ENCODE measurements around the gene ACYP1. TPM values are rescaled to one million over a fixed set of nuclear protein-coding genes. Genes with fewer than 3 reads are reported as not detected.
A peak's percentile ranks its signal among the peaks of the same experiment; 100 is the strongest.

The ACYP1 gene
- total and polyA plus RNA-seq, 9 of the 15 experiments (the other 6 are each of a cell fraction or from before 2014, with no cell fraction given), result 19.9 to 113 (median 52.3) TPM

DNA sequence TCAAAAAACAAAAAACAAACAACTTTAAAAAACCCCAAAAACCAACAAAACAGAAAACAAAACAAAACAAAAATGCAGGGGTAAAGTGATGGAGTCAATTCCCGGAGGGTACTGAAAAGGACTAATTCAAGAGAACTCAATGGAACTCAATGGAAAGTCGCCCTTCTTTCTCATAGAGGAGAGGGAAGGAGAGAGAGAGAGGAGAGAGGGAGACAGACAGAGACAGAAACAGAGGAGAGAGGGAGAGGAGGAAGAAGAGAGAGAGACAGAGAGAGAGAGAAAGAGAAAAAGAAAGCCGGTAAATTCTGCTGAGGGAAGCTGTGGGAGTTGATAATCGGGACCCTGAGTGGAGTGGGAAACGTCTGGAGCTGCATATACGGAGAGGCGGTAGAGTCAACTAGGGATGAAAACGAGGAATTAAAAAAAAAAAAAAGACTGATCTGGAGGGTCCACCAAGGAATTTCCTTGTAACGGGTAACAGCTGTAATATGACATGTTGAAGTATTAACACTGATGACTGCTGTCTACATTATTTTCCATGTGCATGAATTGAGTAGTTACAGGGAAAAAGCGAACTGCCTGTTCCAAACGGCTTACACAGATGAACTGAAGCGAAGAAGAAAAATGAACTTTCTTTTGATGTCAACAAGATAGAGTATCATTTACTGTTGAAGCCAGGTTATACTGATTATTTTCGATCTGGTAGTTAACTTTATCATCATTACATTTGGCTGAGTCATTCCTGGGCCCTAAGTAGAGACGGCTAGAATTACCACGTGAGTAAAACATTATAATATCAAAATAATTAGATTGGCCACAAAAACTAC, 4.7 kb upstream of the ACYP1 start (continued):
- no peak for TF ChIP-seq SP1 (CRISPR knock-in tag; IDR thresholded peaks at IDR 0.05)
- TF ChIP-seq TAF1 (IDR thresholded peaks at IDR 0.05; ENCODE audit: control insufficient read depth, extremely low read depth, insufficient read depth, low read length, severe bottlenecking), result no peak
- no peak for TF ChIP-seq ZNF75A (CRISPR knock-in tag; IDR thresholded peaks at IDR 0.05)
- no peak for TF ChIP-seq EWSR1 (IDR thresholded peaks at IDR 0.05; ENCODE audit: borderline replicate concordance, low read depth, partially characterized antibody)
- no peak for TF ChIP-seq ZNF668 (CRISPR knock-in tag; IDR thresholded peaks at IDR 0.05)
- TF ChIP-seq, protein P1, sequence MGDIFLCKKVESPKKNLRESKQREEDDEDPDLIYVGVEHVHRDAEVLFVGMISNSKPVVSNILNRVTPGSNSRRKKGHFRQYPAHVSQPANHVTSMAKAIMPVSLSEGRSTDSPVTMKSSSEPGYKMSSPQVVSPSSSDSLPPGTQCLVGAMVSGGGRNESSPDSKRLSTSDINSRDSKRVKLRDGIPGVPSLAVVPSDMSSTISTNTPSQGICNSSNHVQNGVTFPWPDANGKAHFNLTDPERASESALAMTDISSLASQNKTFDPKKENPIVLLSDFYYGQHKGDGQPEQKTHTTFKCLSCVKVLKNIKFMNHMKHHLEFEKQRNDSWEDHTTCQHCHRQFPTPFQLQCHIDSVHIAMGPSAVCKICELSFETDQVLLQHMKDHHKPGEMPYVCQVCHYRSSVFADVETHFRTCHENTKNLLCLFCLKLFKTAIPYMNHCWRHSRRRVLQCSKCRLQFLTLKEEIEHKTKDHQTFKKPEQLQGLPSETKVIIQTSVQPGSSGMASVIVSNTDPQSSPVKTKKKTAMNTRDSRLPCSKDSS (IDR thresholded peaks at IDR 0.05; ENCODE audit: low read depth, partially characterized antibody), result no peak
- 0 out of 2 replicates have a peak, but pooled peaks have one; percentile 9 for TF ChIP-seq FOXM1 (IDR thresholded peaks at IDR 0.05; ENCODE audit: low read depth)
- no peak for TF ChIP-seq FOXM1 (CRISPR knock-in tag; IDR thresholded peaks at IDR 0.05; ENCODE audit: low read depth)
- no peak for TF ChIP-seq PURB (CRISPR knock-in tag; IDR thresholded peaks at IDR 0.05; ENCODE audit: low read depth)
- TF ChIP-seq LARP7 (IDR thresholded peaks at IDR 0.05), result peak; percentile 68; the same call in 1 of the 2 replicates
- TF ChIP-seq MED1 (CRISPR knock-in tag; IDR thresholded peaks at IDR 0.05; ENCODE audit: borderline replicate concordance), result no peak
- TF ChIP-seq ZNF23 (CRISPR knock-in tag; IDR thresholded peaks at IDR 0.05), result no peak
- no peak for TF ChIP-seq ZNF134 (CRISPR knock-in tag; conservative IDR thresholded peaks at IDR 0.05)
- TF ChIP-seq FOXA3 (CRISPR knock-in tag; conservative IDR thresholded peaks at IDR 0.05 in 1 of 2, IDR thresholded peaks at IDR 0.05 in 1 of 2), result no peak
- TF ChIP-seq, protein P2, sequence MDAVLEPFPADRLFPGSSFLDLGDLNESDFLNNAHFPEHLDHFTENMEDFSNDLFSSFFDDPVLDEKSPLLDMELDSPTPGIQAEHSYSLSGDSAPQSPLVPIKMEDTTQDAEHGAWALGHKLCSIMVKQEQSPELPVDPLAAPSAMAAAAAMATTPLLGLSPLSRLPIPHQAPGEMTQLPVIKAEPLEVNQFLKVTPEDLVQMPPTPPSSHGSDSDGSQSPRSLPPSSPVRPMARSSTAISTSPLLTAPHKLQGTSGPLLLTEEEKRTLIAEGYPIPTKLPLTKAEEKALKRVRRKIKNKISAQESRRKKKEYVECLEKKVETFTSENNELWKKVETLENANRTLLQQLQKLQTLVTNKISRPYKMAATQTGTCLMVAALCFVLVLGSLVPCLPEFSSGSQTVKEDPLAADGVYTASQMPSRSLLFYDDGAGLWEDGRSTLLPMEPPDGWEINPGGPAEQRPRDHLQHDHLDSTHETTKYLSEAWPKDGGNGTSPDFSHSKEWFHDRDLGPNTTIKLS (IDR thresholded peaks at IDR 0.05; ENCODE audit: borderline replicate concordance, low read depth), result no peak
- no peak for TF ChIP-seq RBFOX2 (IDR thresholded peaks at IDR 0.05; ENCODE audit: low read depth, low read length)
- TF ChIP-seq KDM1A (IDR thresholded peaks at IDR 0.05), result no peak
- TF ChIP-seq ZNF79 (CRISPR knock-in tag; IDR thresholded peaks at IDR 0.05; ENCODE audit: low read depth), result no peak
- no peak for TF ChIP-seq PHTF2 (CRISPR knock-in tag; IDR thresholded peaks at IDR 0.05)
- TF ChIP-seq LEF1 (IDR thresholded peaks at IDR 0.05), result no peak
- TF ChIP-seq PML (IDR thresholded peaks at IDR 0.05; ENCODE audit: low read length), result no peak
- TF ChIP-seq ZBTB1 (CRISPR knock-in tag; IDR thresholded peaks at IDR 0.05; ENCODE audit: borderline replicate concordance, low read depth), result no peak
- TF ChIP-seq, protein P3, sequence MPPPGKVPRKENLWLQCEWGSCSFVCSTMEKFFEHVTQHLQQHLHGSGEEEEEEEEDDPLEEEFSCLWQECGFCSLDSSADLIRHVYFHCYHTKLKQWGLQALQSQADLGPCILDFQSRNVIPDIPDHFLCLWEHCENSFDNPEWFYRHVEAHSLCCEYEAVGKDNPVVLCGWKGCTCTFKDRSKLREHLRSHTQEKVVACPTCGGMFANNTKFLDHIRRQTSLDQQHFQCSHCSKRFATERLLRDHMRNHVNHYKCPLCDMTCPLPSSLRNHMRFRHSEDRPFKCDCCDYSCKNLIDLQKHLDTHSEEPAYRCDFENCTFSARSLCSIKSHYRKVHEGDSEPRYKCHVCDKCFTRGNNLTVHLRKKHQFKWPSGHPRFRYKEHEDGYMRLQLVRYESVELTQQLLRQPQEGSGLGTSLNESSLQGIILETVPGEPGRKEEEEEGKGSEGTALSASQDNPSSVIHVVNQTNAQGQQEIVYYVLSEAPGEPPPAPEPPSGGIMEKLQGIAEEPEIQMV (tag; conservative IDR thresholded peaks at IDR 0.05; ENCODE audit: low read depth), result no peak
- no peak for TF ChIP-seq ELF4 (CRISPR knock-in tag; IDR thresholded peaks at IDR 0.05)
- no peak for TF ChIP-seq PTBP1 (IDR thresholded peaks at IDR 0.05; ENCODE audit: low read depth, low read length)
- no peak for TF ChIP-seq KLF10 (CRISPR knock-in tag; IDR thresholded peaks at IDR 0.05)
